ENCODE data around the gene AMOTL1. TPM values are rescaled to one million over a fixed set of nuclear protein-coding genes. Genes with fewer than 3 reads are reported as not detected.

Gene AMOTL1
- polyA plus RNA-seq, 1 donor from 2014 or later, result 10.7 TPM

- TF ChIP-seq SMC3 (conservative IDR thresholded peaks at IDR 0.05; ENCODE audit: poor library complexity) (no peak), MXI1 (conservative IDR thresholded peaks at IDR 0.05; ENCODE audit: poor library complexity, severe bottlenecking) (no peak), POLR2AphosphoS5 (IDR thresholded peaks at IDR 0.05) (no peak), TAF1 (IDR thresholded peaks at IDR 0.05; ENCODE audit: low read depth) (no peak), REST (IDR thresholded peaks at IDR 0.05; ENCODE audit: borderline replicate concordance) (no peak), RAD21 (conservative IDR thresholded peaks at IDR 0.05) (no peak)
- TF ChIP-seq, protein P1, sequence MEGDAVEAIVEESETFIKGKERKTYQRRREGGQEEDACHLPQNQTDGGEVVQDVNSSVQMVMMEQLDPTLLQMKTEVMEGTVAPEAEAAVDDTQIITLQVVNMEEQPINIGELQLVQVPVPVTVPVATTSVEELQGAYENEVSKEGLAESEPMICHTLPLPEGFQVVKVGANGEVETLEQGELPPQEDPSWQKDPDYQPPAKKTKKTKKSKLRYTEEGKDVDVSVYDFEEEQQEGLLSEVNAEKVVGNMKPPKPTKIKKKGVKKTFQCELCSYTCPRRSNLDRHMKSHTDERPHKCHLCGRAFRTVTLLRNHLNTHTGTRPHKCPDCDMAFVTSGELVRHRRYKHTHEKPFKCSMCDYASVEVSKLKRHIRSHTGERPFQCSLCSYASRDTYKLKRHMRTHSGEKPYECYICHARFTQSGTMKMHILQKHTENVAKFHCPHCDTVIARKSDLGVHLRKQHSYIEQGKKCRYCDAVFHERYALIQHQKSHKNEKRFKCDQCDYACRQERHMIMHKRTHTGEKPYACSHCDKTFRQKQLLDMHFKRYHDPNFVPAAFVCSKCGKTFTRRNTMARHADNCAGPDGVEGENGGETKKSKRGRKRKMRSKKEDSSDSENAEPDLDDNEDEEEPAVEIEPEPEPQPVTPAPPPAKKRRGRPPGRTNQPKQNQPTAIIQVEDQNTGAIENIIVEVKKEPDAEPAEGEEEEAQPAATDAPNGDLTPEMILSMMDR (IDR thresholded peaks at IDR 0.05; ENCODE audit: poor library complexity, severe bottlenecking), result no peak
- Histone ChIP-seq H3K9me2 (ENCODE audit: insufficient read depth, low read length) (no peaks in the 10 kb centered on the region), H3K4me3 (ENCODE audit: low read length) (no peak overlapping the region), H3K9ac (ENCODE audit: low read length) (no peak overlapping the region), H3K36me3 (ENCODE audit: insufficient read depth, low read length) (peaks cover 12% of the 10 kb centered on the region), H3K9me3 (ENCODE audit: low read length) (no peaks in the 10 kb centered on the region), H3K27me3 (ENCODE audit: insufficient read depth, low read depth, low read length) (no peaks in the 10 kb centered on the region), H3F3A (ENCODE audit: insufficient read depth, low read length, poor library complexity, severe bottlenecking) (no peaks in the 10 kb centered on the region), H3K27ac (ENCODE audit: low read length) (no peak overlapping the region), H4K20me1 (ENCODE audit: insufficient read depth) (no peaks in the 10 kb centered on the region), H3K4me2 (ENCODE audit: low read length) (no peak overlapping the region), H3K79me2 (replicated peaks; ENCODE audit: insufficient read depth, low read length) (no peaks in the 10 kb centered on the region), H2AFZ (ENCODE audit: low read depth, low read length) (no peak overlapping the region)
Observed at GRCh38 chr11:94853836-94854235, 85.7 kb downstream of the AMOTL1 start.

DNA sequence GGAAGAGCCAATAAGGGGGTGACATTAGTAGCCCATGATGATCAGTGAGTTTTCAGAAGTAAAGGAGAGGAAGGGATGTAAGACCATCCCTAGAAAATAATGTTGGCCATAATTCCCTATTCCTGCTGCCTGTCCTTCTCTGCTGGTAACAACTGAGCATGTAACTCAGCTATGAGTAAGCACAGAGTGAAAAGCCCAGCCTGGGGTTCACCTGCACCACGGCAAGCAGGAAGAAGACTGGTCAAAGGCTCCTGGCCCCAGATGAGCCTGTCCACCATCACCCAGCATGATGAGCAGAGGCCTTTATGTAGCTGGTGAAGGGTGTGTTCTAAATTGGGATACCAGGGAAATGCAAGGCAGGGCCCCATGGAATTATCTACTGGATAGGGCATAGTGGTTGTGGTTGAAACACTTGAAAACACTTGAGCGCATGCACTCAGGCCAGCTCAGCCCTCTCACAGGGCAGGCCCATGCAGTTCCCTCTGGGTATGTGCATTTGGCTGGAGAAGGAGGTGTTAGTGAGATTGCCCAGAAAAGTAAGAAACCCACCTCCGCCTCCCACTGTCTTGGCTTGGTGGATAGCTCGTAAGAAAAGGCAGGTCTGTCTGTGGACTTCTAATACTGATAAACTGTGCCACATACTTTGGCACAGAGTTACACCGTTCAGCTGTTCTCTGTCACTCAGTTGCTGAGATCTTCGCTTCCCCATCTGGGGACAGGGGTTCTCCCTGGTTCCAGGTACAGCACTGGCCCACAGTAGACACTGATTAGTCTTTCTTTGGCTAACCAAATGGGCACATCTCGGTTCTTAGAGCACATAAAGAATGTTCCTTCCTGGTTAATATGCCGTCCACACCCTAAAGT is 86.8 kb downstream of the AMOTL1 start:
- H3K9me2 ChIP-seq (ENCODE audit: insufficient read depth, low read length), result no peaks in the 10 kb centered on the region
- no peak overlapping the region for H2AFZ ChIP-seq (ENCODE audit: low read depth, low read length)
- TF ChIP-seq TAF1 (IDR thresholded peaks at IDR 0.05; ENCODE audit: low read depth), result no peak
- TF ChIP-seq, protein P1 (IDR thresholded peaks at IDR 0.05; ENCODE audit: poor library complexity, severe bottlenecking), result no peak
- TF ChIP-seq MXI1 (conservative IDR thresholded peaks at IDR 0.05; ENCODE audit: poor library complexity, severe bottlenecking), result no peak
- TF ChIP-seq EP300 (conservative IDR thresholded peaks at IDR 0.05; ENCODE audit: poor library complexity, severe bottlenecking), result no peak
- no peak for TF ChIP-seq REST (IDR thresholded peaks at IDR 0.05; ENCODE audit: borderline replicate concordance)
- TF ChIP-seq EZH2 (IDR thresholded peaks at IDR 0.05; ENCODE audit: borderline replicate concordance, insufficient read depth, low read length, poor library complexity, severe bottlenecking), result no peak
- no peak for TF ChIP-seq POLR2AphosphoS5 (IDR thresholded peaks at IDR 0.05)
- TF ChIP-seq SMC3 (conservative IDR thresholded peaks at IDR 0.05; ENCODE audit: poor library complexity), result no peak
- no peak for TF ChIP-seq RAD21 (conservative IDR thresholded peaks at IDR 0.05)
- H3K9me3 ChIP-seq (ENCODE audit: low read length), result no peaks in the 10 kb centered on the region
- H3K36me3 ChIP-seq (ENCODE audit: insufficient read depth, low read length), result peaks cover 12% of the 10 kb centered on the region
- H3K4me3 ChIP-seq (ENCODE audit: low read length), result no peak overlapping the region
- H3K9ac ChIP-seq (ENCODE audit: low read length), result no peak overlapping the region
- H4K20me1 ChIP-seq (ENCODE audit: insufficient read depth), result no peaks in the 10 kb centered on the region
- H3F3A ChIP-seq (ENCODE audit: insufficient read depth, low read length, poor library complexity, severe bottlenecking), result no peaks in the 10 kb centered on the region
- H3K27ac ChIP-seq (ENCODE audit: low read length), result no peak overlapping the region
- H3K4me2 ChIP-seq (ENCODE audit: low read length), result no peak overlapping the region
- no peaks in the 10 kb centered on the region for H3K79me2 ChIP-seq (replicated peaks; ENCODE audit: insufficient read depth, low read length)
- H3K27me3 ChIP-seq (ENCODE audit: insufficient read depth, low read depth, low read length), result no peaks in the 10 kb centered on the region
